ENCODE results near the gene KDM6B. TPM values are rescaled to one million over a fixed set of nuclear protein-coding genes. Genes with fewer than 3 reads are reported as not detected.

Gene KDM6B
- total RNA-seq, 1 experiment from 2014 or later, result 19.9 TPM

DNA sequence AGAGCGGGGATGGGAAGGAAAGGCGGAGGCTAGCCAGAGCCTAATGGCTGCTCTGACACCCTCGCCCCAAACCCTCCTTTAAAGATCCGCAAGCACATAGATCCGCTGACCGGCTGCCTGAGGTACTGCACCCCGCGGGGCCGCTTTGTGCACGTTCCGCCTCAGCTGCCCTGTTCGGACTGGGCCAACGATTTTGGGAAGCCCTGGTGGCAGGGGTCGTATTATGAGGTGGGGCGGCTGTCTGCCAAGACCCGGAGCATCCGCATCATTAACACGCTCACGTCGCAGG lies 24.4 kb downstream of the KDM6B start:
- peak; percentile 19; the same call in 1 of the 2 replicates for ATAC-seq
- peak overlapping the region; percentile 97 for H3K27ac ChIP-seq (ENCODE audit: low read length)
- no peak for DNase-seq (ENCODE audit: low read depth, low spot score)
- TF ChIP-seq, protein P1, sequence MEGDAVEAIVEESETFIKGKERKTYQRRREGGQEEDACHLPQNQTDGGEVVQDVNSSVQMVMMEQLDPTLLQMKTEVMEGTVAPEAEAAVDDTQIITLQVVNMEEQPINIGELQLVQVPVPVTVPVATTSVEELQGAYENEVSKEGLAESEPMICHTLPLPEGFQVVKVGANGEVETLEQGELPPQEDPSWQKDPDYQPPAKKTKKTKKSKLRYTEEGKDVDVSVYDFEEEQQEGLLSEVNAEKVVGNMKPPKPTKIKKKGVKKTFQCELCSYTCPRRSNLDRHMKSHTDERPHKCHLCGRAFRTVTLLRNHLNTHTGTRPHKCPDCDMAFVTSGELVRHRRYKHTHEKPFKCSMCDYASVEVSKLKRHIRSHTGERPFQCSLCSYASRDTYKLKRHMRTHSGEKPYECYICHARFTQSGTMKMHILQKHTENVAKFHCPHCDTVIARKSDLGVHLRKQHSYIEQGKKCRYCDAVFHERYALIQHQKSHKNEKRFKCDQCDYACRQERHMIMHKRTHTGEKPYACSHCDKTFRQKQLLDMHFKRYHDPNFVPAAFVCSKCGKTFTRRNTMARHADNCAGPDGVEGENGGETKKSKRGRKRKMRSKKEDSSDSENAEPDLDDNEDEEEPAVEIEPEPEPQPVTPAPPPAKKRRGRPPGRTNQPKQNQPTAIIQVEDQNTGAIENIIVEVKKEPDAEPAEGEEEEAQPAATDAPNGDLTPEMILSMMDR (IDR thresholded peaks at IDR 0.05), result peak; percentile 36
- TF ChIP-seq POLR2AphosphoS5 (IDR thresholded peaks at IDR 0.05; ENCODE audit: low read depth, low read length), result no peak
- H3K4me3 ChIP-seq (ENCODE audit: low read depth in 2 of 2, low read length in 2 of 2), result peak overlapping the region; percentile 74 to 79
- in situ Hi-C loops (cut with HindIII; ENCODE audit: low pct_unique_long_range_greater_than_20kb, low sequenced_read_pairs), result no loop called here
- H3K36me3 ChIP-seq (ENCODE audit: control insufficient read depth, insufficient read depth, low read length), result peaks cover 5% of the 10 kb centered on the region
- POLR2A ChIA-PET, result no interaction called here
- peaks cover 10% of the 10 kb centered on the region; the same call in 1 of the 2 replicates for H3K4me1 ChIP-seq (ENCODE audit: control insufficient read depth, insufficient read depth, low read length)
- BruUV-seq (replicated peaks), result TSS peak; percentile 59
- no peaks in the 10 kb centered on the region for H3K27me3 ChIP-seq (ENCODE audit: control insufficient read depth, insufficient read depth, low read length)
- H3K9me3 ChIP-seq (ENCODE audit: control insufficient read depth, insufficient read depth, low read depth, low read length), result no peaks in the 10 kb centered on the region
- CTCF ChIA-PET, result no interaction called here
- intact Hi-C loops (cut with micrococcal nuclease; ENCODE audit: unreplicated experiment), result loop anchor here (10.0 kb wide), 1 partner anchor 114 kb away; no protein-coding TSS in a partner anchor

DNA sequence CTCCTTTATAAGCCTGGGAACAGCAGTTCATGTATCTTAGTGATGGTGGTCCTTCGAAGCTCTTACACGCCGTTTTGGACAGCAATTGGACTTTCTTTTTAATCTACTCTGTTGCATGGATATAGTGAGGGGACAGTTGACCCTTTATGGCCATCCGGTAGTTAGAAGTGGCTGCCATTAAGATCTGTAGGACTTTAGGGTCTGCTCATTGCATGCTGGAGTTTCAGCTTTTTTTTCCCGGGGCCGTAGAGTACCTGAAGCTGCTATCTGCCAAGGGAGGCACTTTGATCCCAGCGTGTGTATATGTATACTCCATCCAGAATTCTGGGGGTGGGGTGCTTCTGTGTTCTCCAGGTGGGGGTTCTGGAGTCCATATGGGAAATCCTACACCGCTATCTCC lies 25.0 kb downstream of the KDM6B start:
- H3K4me1 ChIP-seq (ENCODE audit: control insufficient read depth, insufficient read depth, low read length), result peaks cover 10% of the 10 kb centered on the region; the same call in 1 of the 2 replicates
- in situ Hi-C loops (cut with HindIII; ENCODE audit: low pct_unique_long_range_greater_than_20kb, low sequenced_read_pairs) (no loop called here), intact Hi-C loops (cut with micrococcal nuclease; ENCODE audit: unreplicated experiment) (loop anchor here (10.0 kb wide), 1 partner anchor 114 kb away; no protein-coding TSS in a partner anchor)
- peak overlapping the region; percentile 74 to 79 for H3K4me3 ChIP-seq (ENCODE audit: low read depth in 2 of 2, low read length in 2 of 2)
- no peaks in the 10 kb centered on the region for H3K9me3 ChIP-seq (ENCODE audit: control insufficient read depth, insufficient read depth, low read depth, low read length)
- DNase-seq (ENCODE audit: low read depth, low spot score), result no peak
- TF ChIP-seq TCF7L2 (IDR thresholded peaks at IDR 0.05; ENCODE audit: low read depth, low read length) (no peak), SIN3A (IDR thresholded peaks at IDR 0.05; ENCODE audit: borderline replicate concordance, insufficient read depth, low read depth, low read length) (no peak), POLR2AphosphoS5 (IDR thresholded peaks at IDR 0.05; ENCODE audit: low read depth, low read length) (no peak)
- TF ChIP-seq, protein P1 (IDR thresholded peaks at IDR 0.05), result no peak
- TF ChIP-seq, protein P2, sequence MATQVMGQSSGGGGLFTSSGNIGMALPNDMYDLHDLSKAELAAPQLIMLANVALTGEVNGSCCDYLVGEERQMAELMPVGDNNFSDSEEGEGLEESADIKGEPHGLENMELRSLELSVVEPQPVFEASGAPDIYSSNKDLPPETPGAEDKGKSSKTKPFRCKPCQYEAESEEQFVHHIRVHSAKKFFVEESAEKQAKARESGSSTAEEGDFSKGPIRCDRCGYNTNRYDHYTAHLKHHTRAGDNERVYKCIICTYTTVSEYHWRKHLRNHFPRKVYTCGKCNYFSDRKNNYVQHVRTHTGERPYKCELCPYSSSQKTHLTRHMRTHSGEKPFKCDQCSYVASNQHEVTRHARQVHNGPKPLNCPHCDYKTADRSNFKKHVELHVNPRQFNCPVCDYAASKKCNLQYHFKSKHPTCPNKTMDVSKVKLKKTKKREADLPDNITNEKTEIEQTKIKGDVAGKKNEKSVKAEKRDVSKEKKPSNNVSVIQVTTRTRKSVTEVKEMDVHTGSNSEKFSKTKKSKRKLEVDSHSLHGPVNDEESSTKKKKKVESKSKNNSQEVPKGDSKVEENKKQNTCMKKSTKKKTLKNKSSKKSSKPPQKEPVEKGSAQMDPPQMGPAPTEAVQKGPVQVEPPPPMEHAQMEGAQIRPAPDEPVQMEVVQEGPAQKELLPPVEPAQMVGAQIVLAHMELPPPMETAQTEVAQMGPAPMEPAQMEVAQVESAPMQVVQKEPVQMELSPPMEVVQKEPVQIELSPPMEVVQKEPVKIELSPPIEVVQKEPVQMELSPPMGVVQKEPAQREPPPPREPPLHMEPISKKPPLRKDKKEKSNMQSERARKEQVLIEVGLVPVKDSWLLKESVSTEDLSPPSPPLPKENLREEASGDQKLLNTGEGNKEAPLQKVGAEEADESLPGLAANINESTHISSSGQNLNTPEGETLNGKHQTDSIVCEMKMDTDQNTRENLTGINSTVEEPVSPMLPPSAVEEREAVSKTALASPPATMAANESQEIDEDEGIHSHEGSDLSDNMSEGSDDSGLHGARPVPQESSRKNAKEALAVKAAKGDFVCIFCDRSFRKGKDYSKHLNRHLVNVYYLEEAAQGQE (IDR thresholded peaks at IDR 0.05; ENCODE audit: insufficient read depth in 1 of 2, low read depth in 2 of 2, low read length in 1 of 2), result no peak
- H3K27ac ChIP-seq (ENCODE audit: low read length), result peak overlapping the region; percentile 97
- CTCF ChIA-PET, result no interaction called here
- no peaks in the 10 kb centered on the region for H3K27me3 ChIP-seq (ENCODE audit: control insufficient read depth, insufficient read depth, low read length)
- POLR2A ChIA-PET, result no interaction called here
- no TSS peak for BruUV-seq (replicated peaks)
- H3K36me3 ChIP-seq (ENCODE audit: control insufficient read depth, insufficient read depth, low read length), result peaks cover 5% of the 10 kb centered on the region
- ATAC-seq, result no peak

Data from Panc1 (cell line).